ENCODE measurements around the gene TRIM15.

- TF ChIP-seq, protein P1, sequence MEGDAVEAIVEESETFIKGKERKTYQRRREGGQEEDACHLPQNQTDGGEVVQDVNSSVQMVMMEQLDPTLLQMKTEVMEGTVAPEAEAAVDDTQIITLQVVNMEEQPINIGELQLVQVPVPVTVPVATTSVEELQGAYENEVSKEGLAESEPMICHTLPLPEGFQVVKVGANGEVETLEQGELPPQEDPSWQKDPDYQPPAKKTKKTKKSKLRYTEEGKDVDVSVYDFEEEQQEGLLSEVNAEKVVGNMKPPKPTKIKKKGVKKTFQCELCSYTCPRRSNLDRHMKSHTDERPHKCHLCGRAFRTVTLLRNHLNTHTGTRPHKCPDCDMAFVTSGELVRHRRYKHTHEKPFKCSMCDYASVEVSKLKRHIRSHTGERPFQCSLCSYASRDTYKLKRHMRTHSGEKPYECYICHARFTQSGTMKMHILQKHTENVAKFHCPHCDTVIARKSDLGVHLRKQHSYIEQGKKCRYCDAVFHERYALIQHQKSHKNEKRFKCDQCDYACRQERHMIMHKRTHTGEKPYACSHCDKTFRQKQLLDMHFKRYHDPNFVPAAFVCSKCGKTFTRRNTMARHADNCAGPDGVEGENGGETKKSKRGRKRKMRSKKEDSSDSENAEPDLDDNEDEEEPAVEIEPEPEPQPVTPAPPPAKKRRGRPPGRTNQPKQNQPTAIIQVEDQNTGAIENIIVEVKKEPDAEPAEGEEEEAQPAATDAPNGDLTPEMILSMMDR (IDR thresholded peaks at IDR 0.05): no peak
- no peak for TF ChIP-seq POLR2A (IDR thresholded peaks at IDR 0.05)
Measured at GRCh38 chr6:30206152-30206551, 42.8 kb downstream of the TRIM15 start.

Measured in tibial nerve (tissue), 3 donors.